NCI-H2171 treated with DMSO at 0.1 percent for 48 hours (cell line): Measurements from ENCODE around the gene FHOD3.
"Not testable (repeated sequence)": the region's sequence is repeated elsewhere in the genome, so short reads cannot be mapped to it uniquely, and the experiment has no call there.

Experiments
- DNase-seq: peaks from one replicate; lab custom pipeline; 2025; lab: John Stamatoyannopoulos, UW

The FHOD3 gene

GRCh38 chr18:36350251-36350651, 52.7 kb downstream of the FHOD3 start:
- DNase-seq, result no peak

GRCh38 chr18:36350839-36351469, 53.4 kb downstream of the FHOD3 start:
- no peak for DNase-seq

- DNase-seq, result peak; percentile 42
Observed at GRCh38 chr18:36352384-36352783, 54.9 kb downstream of the FHOD3 start.

GRCh38 chr18:36354989-36355388, 57.5 kb downstream of the FHOD3 start:
- DNase-seq, result peak; percentile 45

- no peak for DNase-seq
Observed at GRCh38 chr18:36355511-36355910, 58.0 kb downstream of the FHOD3 start.

GRCh38 chr18:36356741-36357140, 59.2 kb downstream of the FHOD3 start:
- DNase-seq, result not testable (repeated sequence)

- no peak for DNase-seq
Observed at GRCh38 chr18:36358141-36358540, 60.6 kb downstream of the FHOD3 start.

GRCh38 chr18:36360256-36360909, 62.9 kb downstream of the FHOD3 start:
- DNase-seq, result no peak

- no peak for DNase-seq
Observed at GRCh38 chr18:36364911-36365624, 67.6 kb downstream of the FHOD3 start.

- no peak for DNase-seq
Observed at GRCh38 chr18:36365836-36366775, 68.6 kb downstream of the FHOD3 start.

- peak; percentile 53 for DNase-seq
Observed at GRCh38 chr18:36366994-36367839, 69.7 kb downstream of the FHOD3 start.

- no peak for DNase-seq
Observed at GRCh38 chr18:36368889-36369288, 71.4 kb downstream of the FHOD3 start.

- DNase-seq, result no peak
Observed at GRCh38 chr18:36372903-36373311, 75.4 kb downstream of the FHOD3 start.

GRCh38 chr18:36374262-36374661, 76.7 kb downstream of the FHOD3 start:
- no peak for DNase-seq

GRCh38 chr18:36375118-36375517, 77.6 kb downstream of the FHOD3 start:
- DNase-seq, result no peak

- DNase-seq, result no peak
Observed at GRCh38 chr18:36376361-36376760, 78.8 kb downstream of the FHOD3 start.

- peak; percentile 34 for DNase-seq
Observed at GRCh38 chr18:36377626-36378025, 80.1 kb downstream of the FHOD3 start.

GRCh38 chr18:36378205-36378604, 80.7 kb downstream of the FHOD3 start:
- peak; percentile 69 for DNase-seq

GRCh38 chr18:36379435-36379984, 82.0 kb downstream of the FHOD3 start:
- DNase-seq, result no peak

GRCh38 chr18:36380173-36380827, 82.8 kb downstream of the FHOD3 start:
- no peak for DNase-seq
